H1 (cell line): Measurements from ENCODE around the gene ZNF618. TPM values are rescaled to one million over a fixed set of nuclear protein-coding genes. Genes with fewer than 3 reads are reported as not detected.

ENCODE experiments used
- CTCF ChIA-PET: fragments of 300-600 bp; sonication (Branson Sonifier 250); formaldehyde crosslinking; loops from one replicate; lab custom pipeline; 2021; ENCODE audit not compliant: partially characterized antibody; lab: Charles Lee
- POLR2A ChIA-PET: fragments of 300-600 bp; sonication (Branson Sonifier 250); formaldehyde crosslinking; loops from one replicate; lab custom pipeline; 2021; ENCODE audit warnings: inconsistent platforms; ENCODE audit not compliant: partially characterized antibody; lab: Charles Lee
- DNase-seq, 2 experiments: peaks; one replicate each; pipeline versions ENCODE4 v3.0.0 to v3.0.0-alpha.2; 2010 to 2022; ENCODE audit warnings: low spot score in 2 of 2, low read depth in 1 of 2, mixed read lengths in 1 of 2
- FAIRE-seq: peaks from 2 replicates; lab custom pipeline; 2011; peaks lifted over from hg19 to GRCh38; lab: Jason Lieb, UNC
- H2AFZ ChIP-seq: 2 replicates; pipeline ENCODE4 v1.8.1; 2012; ENCODE audit warnings: low read length, inconsistent platforms
- H2AK5ac ChIP-seq: 2 replicates; pipeline ENCODE4 v1.6.1; 2013; ENCODE audit warnings: low read depth, low read length
- H2BK120ac ChIP-seq: replicated peaks from 2 replicates; pipeline ENCODE3; 2013; ENCODE audit warnings: low read depth, low read length, inconsistent platforms
- H2BK12ac ChIP-seq: 2 replicates; pipeline ENCODE4 v1.6.1; 2013; ENCODE audit warnings: low read depth, low read length
- H2BK15ac ChIP-seq: 2 replicates; pipeline ENCODE4 v1.6.1; 2013; ENCODE audit warnings: low read length
- H2BK20ac ChIP-seq: 2 replicates; pipeline ENCODE4 v1.6.1; 2013; ENCODE audit warnings: low read length
- H2BK5ac ChIP-seq: 2 replicates; pipeline ENCODE4 v1.6.1; 2013; ENCODE audit warnings: low read depth, low read length
- H3K14ac ChIP-seq: 2 replicates; pipeline ENCODE4 v1.6.1; 2013; ENCODE audit warnings: inconsistent platforms; ENCODE audit not compliant: insufficient read length
- H3K18ac ChIP-seq: 2 replicates; pipeline ENCODE4 v1.6.1; 2013; ENCODE audit warnings: low read length; ENCODE audit errors: extremely low read depth
- H3K23ac ChIP-seq: 2 replicates; pipeline ENCODE4 v1.6.1; 2013; ENCODE audit warnings: inconsistent platforms; ENCODE audit not compliant: insufficient read length
- H3K23me2 ChIP-seq: 2 replicates; pipeline ENCODE4 v1.6.1; 2013; ENCODE audit warnings: low read depth, low read length
- H3K27ac ChIP-seq: 2 replicates; pipeline ENCODE4 v1.6.1; 2011; ENCODE audit warnings: low read depth, low read length, inconsistent platforms
- H3K27me3 ChIP-seq, 4 experiments: replicated peaks in 1 of 4; 1 replicate in 1 of 4; 2 replicates in 3 of 4; pipeline versions ENCODE4 v1.6.1 to v1.8.1; 2011 to 2013; ENCODE audit warnings: low read length in 3 of 4, mild to moderate bottlenecking in 3 of 4, inconsistent platforms in 2 of 4, mixed read lengths in 2 of 4, moderate library complexity in 1 of 4; ENCODE audit not compliant: control insufficient read depth in 3 of 4, insufficient read depth in 3 of 4; ENCODE audit errors: extremely low read depth in 1 of 4
- H3K36me3 ChIP-seq, 4 experiments: 2 replicates each; pipeline versions ENCODE4 v1.6.1 to v1.8.1; 2011 to 2013; ENCODE audit warnings: mild to moderate bottlenecking in 4 of 4, low read length in 3 of 4, moderate library complexity in 2 of 4, control low read depth in 1 of 4, inconsistent platforms in 1 of 4; ENCODE audit not compliant: insufficient read depth in 4 of 4, control insufficient read depth in 2 of 4
- H3K4ac ChIP-seq: replicated peaks from 2 replicates; pipeline ENCODE3; 2013; ENCODE audit warnings: low read length, low read depth, mixed read lengths, inconsistent platforms; ENCODE audit not compliant: insufficient read length
- H3K4me1 ChIP-seq, 4 experiments: replicated peaks in 1 of 4; 1 replicate in 1 of 4; 2 replicates in 3 of 4; pipeline versions ENCODE4 v1.6.1 to v1.8.1; 2011 to 2013; ENCODE audit warnings: low read length in 3 of 4, inconsistent platforms in 2 of 4, mixed read lengths in 1 of 4; ENCODE audit not compliant: insufficient read depth in 4 of 4, control insufficient read depth in 3 of 4
- H3K4me2 ChIP-seq, 2 experiments: 2 replicates each; pipeline versions ENCODE4 v1.6.1 to v1.8.1; 2011 to 2013; ENCODE audit warnings: low read depth in 2 of 2, low read length in 2 of 2, control low read depth in 1 of 2, inconsistent platforms in 1 of 2, mild to moderate bottlenecking in 1 of 2; ENCODE audit not compliant: insufficient read depth in 1 of 2
- H3K4me3 ChIP-seq, 4 experiments: fragments of 200-600, 300-600 bp in 1 of 4; sonication (generic), shearing (Covaris generic), sonication (Bioruptor Twin) in 1 of 4; 2 replicates each; pipeline versions ENCODE4 v1.5.1 to v1.8.1; 2011 to 2016; ENCODE audit warnings: low read length in 4 of 4, low read depth in 3 of 4, control low read depth in 2 of 4, inconsistent platforms in 2 of 4, mild to moderate bottlenecking in 2 of 4, mixed read lengths in 1 of 4, moderate library complexity in 1 of 4; ENCODE audit not compliant: insufficient read depth in 2 of 4; ENCODE audit errors: extremely low read depth in 1 of 4
- H3K56ac ChIP-seq: replicated peaks from 2 replicates; pipeline ENCODE3; 2013; ENCODE audit warnings: low read depth, mild to moderate bottlenecking, mixed read lengths, low read length, inconsistent platforms; ENCODE audit not compliant: insufficient read length
- H3K79me1 ChIP-seq: 2 replicates; pipeline ENCODE4 v1.6.1; 2013; ENCODE audit warnings: low read depth, low read length, control low read depth
- H3K79me2 ChIP-seq, 2 experiments: 2 replicates each; pipeline versions ENCODE4 v1.6.1 to v1.8.1; 2012 to 2013; ENCODE audit warnings: low read length in 2 of 2, mild to moderate bottlenecking in 2 of 2, inconsistent platforms in 1 of 2; ENCODE audit not compliant: insufficient read depth in 2 of 2, control insufficient read depth in 1 of 2
- H3K9ac ChIP-seq, 4 experiments: replicated peaks in 1 of 4; 1 replicate in 1 of 4; 2 replicates in 3 of 4; pipeline versions ENCODE4 v1.6.1 to v1.8.1; 2011 to 2013; ENCODE audit warnings: low read depth in 3 of 4, low read length in 3 of 4, control low read depth in 2 of 4, mild to moderate bottlenecking in 2 of 4, moderate library complexity in 2 of 4, inconsistent platforms in 1 of 4; ENCODE audit errors: extremely low read depth in 1 of 4
- H3K9me3 ChIP-seq, 2 experiments: 2 replicates each; pipeline versions ENCODE4 v1.6.1 to v1.8.1; 2012 to 2013; ENCODE audit warnings: mild to moderate bottlenecking in 2 of 2, moderate library complexity in 2 of 2, control low read depth in 1 of 2, inconsistent platforms in 1 of 2, low read depth in 1 of 2, low read length in 1 of 2, mixed read lengths in 1 of 2; ENCODE audit not compliant: insufficient read depth in 2 of 2
- H4K20me1 ChIP-seq, 2 experiments: replicated peaks in 1 of 2; 2 replicates each; pipeline versions ENCODE3 to v1.8.1; 2011 to 2013; ENCODE audit warnings: inconsistent platforms in 2 of 2, low read length in 2 of 2, mild to moderate bottlenecking in 1 of 2; ENCODE audit not compliant: insufficient read depth in 2 of 2, control insufficient read depth in 1 of 2
- H4K5ac ChIP-seq: 2 replicates; pipeline ENCODE4 v1.6.1; 2013; ENCODE audit warnings: low read length, low read depth, mixed read lengths, inconsistent platforms; ENCODE audit not compliant: insufficient read length
- H4K8ac ChIP-seq: 2 replicates; pipeline ENCODE4 v1.8.0; 2013; ENCODE audit warnings: mild to moderate bottlenecking, moderate library complexity, low read length, inconsistent platforms; ENCODE audit not compliant: insufficient read depth; ENCODE audit errors: extremely low read depth
- H4K91ac ChIP-seq: replicated peaks from 2 replicates; pipeline ENCODE3; 2013; ENCODE audit warnings: low read length, mixed read lengths, inconsistent platforms; ENCODE audit not compliant: insufficient read length
- BACH1 ChIP-seq: IDR thresholded peaks from 2 replicates; pipeline ENCODE4 v1.6.1; 2012; ENCODE audit warnings: low read length, improper control_type of control experiment
- WGBS, 2 experiments: shearing (Covaris generic) in 1 of 2; methylation state at CpG; one replicate each; pipeline versions ENCODE4 v1.1.6 to v1.1.7; 2013 to 2015; ENCODE audit warnings: low lambda C conversion rate in 2 of 2, mixed read lengths in 2 of 2, inconsistent platforms in 1 of 2, low coverage in 1 of 2, missing lambda C conversion rate in 1 of 2; ENCODE audit not compliant: insufficient replicate concordance in 2 of 2, insufficient coverage in 1 of 2, insufficient read length in 1 of 2; ENCODE audit errors: extremely low coverage in 1 of 2, missing lambda C conversion rate in 1 of 2; 5-methylcytosine and 5-hydroxymethylcytosine counted together
- polyA plus RNA-seq, 7 experiments: library from polyadenylated mRNA; depleted of rRNA in 3 of 7; stranded (reverse) in 5 of 7; unstranded in 2 of 7; fragments of >200 nt in 5 of 7; fragments of 200-250 nt in 2 of 7; gene quantifications; 1 replicate in 5 of 7; 2 replicates in 1 of 7; 4 replicates in 1 of 7; pipeline versions ENCODE4 v1.2.1 to v1.2.3, GENCODE V29; 2011 to 2013; ENCODE audit warnings: missing spikeins in 2 of 7, mixed read lengths in 2 of 7
- total RNA-seq: library from RNA; stranded (reverse); fragmentation: NEBNext Ultra II Directional; extraction: Animal tissue kit (Norgen Biotek cat#: 25700); gene quantifications from 2 replicates; pipeline ENCODE4 v1.2.1, GENCODE V29; 2021

Gene ZNF618
- total and polyA plus RNA-seq, 2 of the 8 experiments (the other 6 are each of a cell fraction or from before 2014, with no cell fraction given): 9.6 to 28.5 TPM

GRCh38 chr9:114016101-114016500, 140.0 kb downstream of the ZNF618 start:
- Histone ChIP-seq H3K4ac (no peak overlapping the region), H3K56ac (no peak overlapping the region), H4K20me1 (peaks cover 0 to 2% of the 10 kb centered on the region in 2 experiments), H3K4me3 (no peak overlapping the region), H3K27ac (no peak overlapping the region), H3K79me1 (no peaks in the 10 kb centered on the region), H4K8ac (no peak overlapping the region), H3K4me2 (no peak overlapping the region), H2AK5ac (no peak overlapping the region), H3K23ac (no peak overlapping the region), H3K4me1 (peaks cover 0 to 5% (median 1%) of the 10 kb centered on the region in 4 experiments; a peak in 2 of 7 replicates), H3K79me2 (no peaks in the 10 kb centered on the region), H3K9ac (no peak overlapping the region), H3K18ac (no peak overlapping the region), H2AFZ (no peak overlapping the region), H2BK120ac (no peak overlapping the region), H2BK20ac (no peak overlapping the region), H3K27me3 (no peaks in the 10 kb centered on the region), H2BK12ac (no peak overlapping the region), H4K91ac (no peak overlapping the region), H4K5ac (no peak overlapping the region), H3K9me3 (no peaks in the 10 kb centered on the region), H3K36me3 (peaks cover 0 to 17% (median 4%) of the 10 kb centered on the region in 4 experiments; a peak in 6 of 8 replicates), H3K14ac (no peak overlapping the region), H3K23me2 (no peaks in the 10 kb centered on the region), H2BK15ac (no peak overlapping the region), H2BK5ac (no peak overlapping the region)
- ChIA-PET POLR2A (no interaction called here), CTCF (interaction anchor here (2.5 kb wide), 1 partner anchor 18 kb away, joined by 9 read pairs; no protein-coding TSS in a partner anchor)
- FAIRE-seq: no peak
- no peak for DNase-seq
- 91% methylated on average over 6 of the region's 6 CpGs; no CpG with 5 or more reads in 1 of the 2 experiments for WGBS, 2 experiments
- TF ChIP-seq BACH1: no peak
